ENCODE measurements around the gene SMYD4.
"Not testable (repeated sequence)": the region's sequence is repeated elsewhere in the genome, so short reads cannot be mapped to it uniquely, and the experiment has no call there.

Gene SMYD4

GRCh38 chr17:1860978-1861377 is 31.3 kb upstream of the SMYD4 start:
- Mint-ChIP-seq H3K27ac (no peak overlapping the region), H3K27me3 (no peaks in the 10 kb centered on the region), H3K36me3 (peaks cover 33% of the 10 kb centered on the region), H3K9me3 (no peaks in the 10 kb centered on the region), H3K4me1 (peaks cover 6% of the 10 kb centered on the region), H3K4me3 (no peak overlapping the region)
- no peak for DNase-seq
- CTCF ChIA-PET, result interaction anchor here (2.3 kb wide), 1 partner anchor 139 kb away, joined by 7 read pairs; no protein-coding TSS in a partner anchor

- H3K27ac Mint-ChIP-seq, H3K9me3 Mint-ChIP-seq, H3K27me3 Mint-ChIP-seq, H3K4me3 Mint-ChIP-seq, DNase-seq, H3K4me1 Mint-ChIP-seq: not testable (repeated sequence)
- H3K36me3 Mint-ChIP-seq, result peaks cover 56% of the 10 kb centered on the region
- CTCF ChIA-PET, result interaction anchor here (1.3 kb wide), 1 partner anchor 9 kb away, joined by 4 read pairs; no protein-coding TSS in a partner anchor
These were observed 26.8 kb upstream of the SMYD4 start for GRCh38 chr17:1856462-1856861.

GRCh38 chr17:1853698-1854097 is 24.0 kb upstream of the SMYD4 start:
- peaks cover 47% of the 10 kb centered on the region for H3K36me3 Mint-ChIP-seq
- CTCF ChIA-PET, result no interaction called here
- no peaks in the 10 kb centered on the region for H3K9me3 Mint-ChIP-seq
- no peak for DNase-seq
- H3K4me1 Mint-ChIP-seq, result no peaks in the 10 kb centered on the region
- H3K27ac Mint-ChIP-seq, result no peak overlapping the region
- H3K27me3 Mint-ChIP-seq, result no peaks in the 10 kb centered on the region
- no peak overlapping the region for H3K4me3 Mint-ChIP-seq

- CTCF ChIA-PET, result no interaction called here
- Mint-ChIP-seq H3K9me3 (no peaks in the 10 kb centered on the region), H3K27me3 (no peaks in the 10 kb centered on the region), H3K4me3 (no peak overlapping the region), H3K36me3 (peaks cover 49% of the 10 kb centered on the region), H3K27ac (no peak overlapping the region), H3K4me1 (no peaks in the 10 kb centered on the region)
- DNase-seq, result no peak
These were observed 22.6 kb upstream of the SMYD4 start for GRCh38 chr17:1852327-1852726.

GRCh38 chr17:1847191-1847590 is 17.5 kb upstream of the SMYD4 start:
- DNase-seq, result no peak
- Mint-ChIP-seq H3K4me3 (no peak overlapping the region), H3K36me3 (peaks cover 55% of the 10 kb centered on the region), H3K4me1 (no peaks in the 10 kb centered on the region), H3K9me3 (no peaks in the 10 kb centered on the region), H3K27me3 (no peaks in the 10 kb centered on the region), H3K27ac (peak overlapping the region; percentile 58)
- CTCF ChIA-PET, result no interaction called here

GRCh38 chr17:1843947-1844346 is 14.2 kb upstream of the SMYD4 start:
- no peaks in the 10 kb centered on the region for H3K27me3 Mint-ChIP-seq
- no peak overlapping the region for H3K4me3 Mint-ChIP-seq
- H3K9me3 Mint-ChIP-seq, result no peaks in the 10 kb centered on the region
- H3K4me1 Mint-ChIP-seq, result peaks cover 4% of the 10 kb centered on the region
- CTCF ChIA-PET, result no interaction called here
- no peak for DNase-seq
- H3K36me3 Mint-ChIP-seq, result peaks cover 46% of the 10 kb centered on the region
- no peak overlapping the region for H3K27ac Mint-ChIP-seq

GRCh38 chr17:1839516-1839915 is 9.8 kb upstream of the SMYD4 start:
- H3K27ac Mint-ChIP-seq, result no peak overlapping the region
- CTCF ChIA-PET, result interaction anchor here (0.7 to 1.0 kb wide), 2 partner anchors 26 kb away, joined by 3 read pairs; no protein-coding TSS in a partner anchor
- H3K27me3 Mint-ChIP-seq, result no peaks in the 10 kb centered on the region
- no peaks in the 10 kb centered on the region for H3K9me3 Mint-ChIP-seq
- no peak for DNase-seq
- H3K36me3 Mint-ChIP-seq, result peaks cover 43% of the 10 kb centered on the region
- H3K4me1 Mint-ChIP-seq, result peaks cover 23% of the 10 kb centered on the region
- H3K4me3 Mint-ChIP-seq, result no peak overlapping the region

GRCh38 chr17:1834380-1835149 is 4.9 kb upstream of the SMYD4 start:
- H3K27me3 Mint-ChIP-seq, result no peaks in the 10 kb centered on the region
- peak overlapping the region; percentile 60 for H3K27ac Mint-ChIP-seq
- H3K4me1 Mint-ChIP-seq, result peaks cover 55% of the 10 kb centered on the region
- peak; percentile 56 for DNase-seq
- CTCF ChIA-PET, result interaction anchor here (0.8 to 1.4 kb wide), 5 partner anchors 31 to 114 kb away, joined by 3 to 6 read pairs (median 3); no protein-coding TSS in a partner anchor
- H3K9me3 Mint-ChIP-seq, result no peaks in the 10 kb centered on the region
- H3K36me3 Mint-ChIP-seq, result peaks cover 42% of the 10 kb centered on the region
- H3K4me3 Mint-ChIP-seq, result no peak overlapping the region

GRCh38 chr17:1830288-1830687 is 586 bp upstream of the SMYD4 start:
- Mint-ChIP-seq H3K9me3 (no peaks in the 10 kb centered on the region), H3K36me3 (peaks cover 42% of the 10 kb centered on the region), H3K4me1 (peaks cover 72% of the 10 kb centered on the region), H3K27ac (peak overlapping the region; percentile 93), H3K4me3 (peak overlapping the region; percentile 89), H3K27me3 (no peaks in the 10 kb centered on the region)
- CTCF ChIA-PET, result interaction anchor here (1.9 kb wide), 1 partner anchor 109 kb away, joined by 6 read pairs; no protein-coding TSS in a partner anchor
- peak; percentile 58 for DNase-seq

- CTCF ChIA-PET, result interaction anchor here (0.8 kb wide), 1 partner anchor 160 kb away, joined by 4 read pairs; no protein-coding TSS in a partner anchor
- peak overlapping the region; percentile 93 for H3K27ac Mint-ChIP-seq
- no peaks in the 10 kb centered on the region for H3K9me3 Mint-ChIP-seq
- H3K4me1 Mint-ChIP-seq, result peaks cover 72% of the 10 kb centered on the region
- H3K36me3 Mint-ChIP-seq, result peaks cover 43% of the 10 kb centered on the region
- no peak for DNase-seq
- H3K27me3 Mint-ChIP-seq, result no peaks in the 10 kb centered on the region
- peak overlapping the region; percentile 89 for H3K4me3 Mint-ChIP-seq
These were observed 498 bp downstream of the SMYD4 start for GRCh38 chr17:1829216-1829591.

GRCh38 chr17:1820528-1821252 is 9.0 kb downstream of the SMYD4 start:
- Mint-ChIP-seq H3K4me3 (no peak overlapping the region), H3K27me3 (no peaks in the 10 kb centered on the region), H3K4me1 (peaks cover 36% of the 10 kb centered on the region), H3K36me3 (peaks cover 26% of the 10 kb centered on the region), H3K27ac (peak overlapping the region; percentile 65), H3K9me3 (no peaks in the 10 kb centered on the region)
- DNase-seq, result no peak
- CTCF ChIA-PET, result no interaction called here

- CTCF ChIA-PET, result no interaction called here
- Mint-ChIP-seq H3K4me3 (no peak overlapping the region), H3K27ac (no peak overlapping the region), H3K27me3 (no peaks in the 10 kb centered on the region), H3K4me1 (peaks cover 3% of the 10 kb centered on the region), H3K36me3 (peaks cover 18% of the 10 kb centered on the region), H3K9me3 (no peaks in the 10 kb centered on the region)
- DNase-seq, result no peak
These were observed 16.6 kb downstream of the SMYD4 start for GRCh38 chr17:1813088-1813487.

- no peak overlapping the region for H3K27ac Mint-ChIP-seq
- H3K4me1 Mint-ChIP-seq, result no peaks in the 10 kb centered on the region
- no peaks in the 10 kb centered on the region for H3K9me3 Mint-ChIP-seq
- CTCF ChIA-PET, result no interaction called here
- H3K27me3 Mint-ChIP-seq, result no peaks in the 10 kb centered on the region
- DNase-seq, result no peak
- H3K36me3 Mint-ChIP-seq, result peaks cover 17% of the 10 kb centered on the region
- H3K4me3 Mint-ChIP-seq, result no peak overlapping the region
These were observed 19.1 kb downstream of the SMYD4 start for GRCh38 chr17:1810450-1811103.

GRCh38 chr17:1809815-1810214 is 19.9 kb downstream of the SMYD4 start:
- H3K27ac Mint-ChIP-seq, H3K9me3 Mint-ChIP-seq, DNase-seq, H3K4me1 Mint-ChIP-seq, H3K27me3 Mint-ChIP-seq, H3K4me3 Mint-ChIP-seq, CTCF ChIA-PET: not testable (repeated sequence)
- peaks cover 18% of the 10 kb centered on the region for H3K36me3 Mint-ChIP-seq

Measured in activated naive CD4-positive, alpha-beta T cell treated with anti-CD3 and anti-CD28 coated beads, Interleukin-2, amount 10 ng/mL, durations not matched to agents 7 days and 5 days (primary cell).